ENCODE data around the gene RANBP3L.
"Not testable (repeated sequence)": the region's sequence is repeated elsewhere in the genome, so short reads cannot be mapped to it uniquely, and the experiment has no call there.

The RANBP3L gene

GRCh38 chr5:36285837-36286615 is 15.7 kb downstream of the RANBP3L start:
- DNase-seq (ENCODE audit: low read depth in 2 of 2): no peak

GRCh38 chr5:36283775-36284174 is 17.9 kb downstream of the RANBP3L start:
- not testable (repeated sequence) for DNase-seq (ENCODE audit: low read depth in 2 of 2)

GRCh38 chr5:36281626-36282025 is 20.1 kb downstream of the RANBP3L start:
- DNase-seq (ENCODE audit: low read depth in 2 of 2): no peak

- no peak for DNase-seq (ENCODE audit: low read depth in 2 of 2)
Measured at GRCh38 chr5:36279054-36279698, 22.5 kb downstream of the RANBP3L start.

GRCh38 chr5:36277521-36278176 is 24.1 kb downstream of the RANBP3L start:
- no peak for DNase-seq (ENCODE audit: low read depth in 2 of 2)

GRCh38 chr5:36276864-36277263 is 24.8 kb downstream of the RANBP3L start:
- no peak for DNase-seq (ENCODE audit: low read depth in 2 of 2)

- no peak for DNase-seq (ENCODE audit: low read depth in 2 of 2)
Measured at GRCh38 chr5:36273809-36274526, 27.7 kb downstream of the RANBP3L start.

- DNase-seq (ENCODE audit: low read depth in 2 of 2): no peak
Measured at GRCh38 chr5:36272136-36272690, 29.5 kb downstream of the RANBP3L start.

GRCh38 chr5:36270876-36271575 is 30.7 kb downstream of the RANBP3L start:
- DNase-seq (ENCODE audit: low read depth in 2 of 2): no peak

GRCh38 chr5:36270175-36270574 is 31.5 kb downstream of the RANBP3L start:
- DNase-seq (ENCODE audit: low read depth in 2 of 2): no peak

- no peak for DNase-seq (ENCODE audit: low read depth in 2 of 2)
Measured at GRCh38 chr5:36269478-36269877, 32.2 kb downstream of the RANBP3L start.

GRCh38 chr5:36267905-36268304 is 33.8 kb downstream of the RANBP3L start:
- no peak for DNase-seq (ENCODE audit: low read depth in 2 of 2)

GRCh38 chr5:36264202-36264760 is 37.4 kb downstream of the RANBP3L start:
- DNase-seq (ENCODE audit: low read depth in 2 of 2): no peak

- DNase-seq (ENCODE audit: low read depth in 2 of 2): no peak
Measured at GRCh38 chr5:36261186-36261585, 40.5 kb downstream of the RANBP3L start.

- no peak for DNase-seq (ENCODE audit: low read depth in 2 of 2)
Measured at GRCh38 chr5:36253575-36253974, 48.1 kb downstream of the RANBP3L start.

GRCh38 chr5:36252722-36253365 is 48.9 kb downstream of the RANBP3L start:
- DNase-seq (ENCODE audit: low read depth in 2 of 2): no peak

GRCh38 chr5:36251218-36251617 is 50.5 kb downstream of the RANBP3L start:
- no peak for DNase-seq (ENCODE audit: low read depth in 2 of 2)

GRCh38 chr5:36250427-36250826 is 51.3 kb downstream of the RANBP3L start:
- no peak for DNase-seq (ENCODE audit: low read depth in 2 of 2)

GRCh38 chr5:36246036-36246800 is 55.5 kb downstream of the RANBP3L start:
- DNase-seq (ENCODE audit: low read depth in 2 of 2): no peak

GRCh38 chr5:36244076-36244475 is 57.6 kb downstream of the RANBP3L start:
- DNase-seq (ENCODE audit: low read depth in 2 of 2): no peak

All from stimulated activated CD4-positive, alpha-beta T cell treated with anti-CD3 and anti-CD28 coated beads, Interleukin-1b, Interleukin-23, amount 100 ng/mL, for 4 hours (primary cell).